H1 (cell line): Measurements from ENCODE around the gene GRAMD1B. TPM values are rescaled to one million over a fixed set of nuclear protein-coding genes. Genes with fewer than 3 reads are reported as not detected.

Experiments used
- CTCF ChIA-PET: fragments of 300-600 bp; sonication (Branson Sonifier 250); formaldehyde crosslinking; loops from one replicate; lab custom pipeline; 2021; ENCODE audit not compliant: partially characterized antibody; lab: Charles Lee
- POLR2A ChIA-PET: fragments of 300-600 bp; sonication (Branson Sonifier 250); formaldehyde crosslinking; loops from one replicate; lab custom pipeline; 2021; ENCODE audit warnings: inconsistent platforms; ENCODE audit not compliant: partially characterized antibody; lab: Charles Lee
- DNase-seq, 2 experiments: peaks; one replicate each; pipeline versions ENCODE4 v3.0.0 to v3.0.0-alpha.2; 2010 to 2022; ENCODE audit warnings: low spot score in 2 of 2, low read depth in 1 of 2, mixed read lengths in 1 of 2
- FAIRE-seq: peaks from 2 replicates; lab custom pipeline; 2011; peaks lifted over from hg19 to GRCh38; lab: Jason Lieb, UNC
- H2AFZ ChIP-seq: 2 replicates; pipeline ENCODE4 v1.8.1; 2012; ENCODE audit warnings: low read length, inconsistent platforms
- H2AK5ac ChIP-seq: 2 replicates; pipeline ENCODE4 v1.6.1; 2013; ENCODE audit warnings: low read depth, low read length
- H2BK120ac ChIP-seq: replicated peaks from 2 replicates; pipeline ENCODE3; 2013; ENCODE audit warnings: low read depth, low read length, inconsistent platforms
- H2BK12ac ChIP-seq: 2 replicates; pipeline ENCODE4 v1.6.1; 2013; ENCODE audit warnings: low read depth, low read length
- H2BK15ac ChIP-seq: 2 replicates; pipeline ENCODE4 v1.6.1; 2013; ENCODE audit warnings: low read length
- H2BK20ac ChIP-seq: 2 replicates; pipeline ENCODE4 v1.6.1; 2013; ENCODE audit warnings: low read length
- H2BK5ac ChIP-seq: 2 replicates; pipeline ENCODE4 v1.6.1; 2013; ENCODE audit warnings: low read depth, low read length
- H3K14ac ChIP-seq: 2 replicates; pipeline ENCODE4 v1.6.1; 2013; ENCODE audit warnings: inconsistent platforms; ENCODE audit not compliant: insufficient read length
- H3K18ac ChIP-seq: 2 replicates; pipeline ENCODE4 v1.6.1; 2013; ENCODE audit warnings: low read length; ENCODE audit errors: extremely low read depth
- H3K23ac ChIP-seq: 2 replicates; pipeline ENCODE4 v1.6.1; 2013; ENCODE audit warnings: inconsistent platforms; ENCODE audit not compliant: insufficient read length
- H3K23me2 ChIP-seq: 2 replicates; pipeline ENCODE4 v1.6.1; 2013; ENCODE audit warnings: low read depth, low read length
- H3K27ac ChIP-seq: 2 replicates; pipeline ENCODE4 v1.6.1; 2011; ENCODE audit warnings: low read depth, low read length, inconsistent platforms
- H3K27me3 ChIP-seq, 4 experiments: replicated peaks in 1 of 4; 1 replicate in 1 of 4; 2 replicates in 3 of 4; pipeline versions ENCODE4 v1.6.1 to v1.8.1; 2011 to 2013; ENCODE audit warnings: low read length in 3 of 4, mild to moderate bottlenecking in 3 of 4, inconsistent platforms in 2 of 4, mixed read lengths in 2 of 4, moderate library complexity in 1 of 4; ENCODE audit not compliant: control insufficient read depth in 3 of 4, insufficient read depth in 3 of 4; ENCODE audit errors: extremely low read depth in 1 of 4
- H3K36me3 ChIP-seq, 4 experiments: 2 replicates each; pipeline versions ENCODE4 v1.6.1 to v1.8.1; 2011 to 2013; ENCODE audit warnings: mild to moderate bottlenecking in 4 of 4, low read length in 3 of 4, moderate library complexity in 2 of 4, control low read depth in 1 of 4, inconsistent platforms in 1 of 4; ENCODE audit not compliant: insufficient read depth in 4 of 4, control insufficient read depth in 2 of 4
- H3K4ac ChIP-seq: replicated peaks from 2 replicates; pipeline ENCODE3; 2013; ENCODE audit warnings: low read length, low read depth, mixed read lengths, inconsistent platforms; ENCODE audit not compliant: insufficient read length
- H3K4me1 ChIP-seq, 4 experiments: replicated peaks in 1 of 4; 1 replicate in 1 of 4; 2 replicates in 3 of 4; pipeline versions ENCODE4 v1.6.1 to v1.8.1; 2011 to 2013; ENCODE audit warnings: low read length in 3 of 4, inconsistent platforms in 2 of 4, mixed read lengths in 1 of 4; ENCODE audit not compliant: insufficient read depth in 4 of 4, control insufficient read depth in 3 of 4
- H3K4me2 ChIP-seq, 2 experiments: 2 replicates each; pipeline versions ENCODE4 v1.6.1 to v1.8.1; 2011 to 2013; ENCODE audit warnings: low read depth in 2 of 2, low read length in 2 of 2, control low read depth in 1 of 2, inconsistent platforms in 1 of 2, mild to moderate bottlenecking in 1 of 2; ENCODE audit not compliant: insufficient read depth in 1 of 2
- H3K4me3 ChIP-seq, 4 experiments: fragments of 200-600, 300-600 bp in 1 of 4; sonication (generic), shearing (Covaris generic), sonication (Bioruptor Twin) in 1 of 4; 2 replicates each; pipeline versions ENCODE4 v1.5.1 to v1.8.1; 2011 to 2016; ENCODE audit warnings: low read length in 4 of 4, low read depth in 3 of 4, control low read depth in 2 of 4, inconsistent platforms in 2 of 4, mild to moderate bottlenecking in 2 of 4, mixed read lengths in 1 of 4, moderate library complexity in 1 of 4; ENCODE audit not compliant: insufficient read depth in 2 of 4; ENCODE audit errors: extremely low read depth in 1 of 4
- H3K56ac ChIP-seq: replicated peaks from 2 replicates; pipeline ENCODE3; 2013; ENCODE audit warnings: low read depth, mild to moderate bottlenecking, mixed read lengths, low read length, inconsistent platforms; ENCODE audit not compliant: insufficient read length
- H3K79me1 ChIP-seq: 2 replicates; pipeline ENCODE4 v1.6.1; 2013; ENCODE audit warnings: low read depth, low read length, control low read depth
- H3K79me2 ChIP-seq, 2 experiments: 2 replicates each; pipeline versions ENCODE4 v1.6.1 to v1.8.1; 2012 to 2013; ENCODE audit warnings: low read length in 2 of 2, mild to moderate bottlenecking in 2 of 2, inconsistent platforms in 1 of 2; ENCODE audit not compliant: insufficient read depth in 2 of 2, control insufficient read depth in 1 of 2
- H3K9ac ChIP-seq, 4 experiments: replicated peaks in 1 of 4; 1 replicate in 1 of 4; 2 replicates in 3 of 4; pipeline versions ENCODE4 v1.6.1 to v1.8.1; 2011 to 2013; ENCODE audit warnings: low read depth in 3 of 4, low read length in 3 of 4, control low read depth in 2 of 4, mild to moderate bottlenecking in 2 of 4, moderate library complexity in 2 of 4, inconsistent platforms in 1 of 4; ENCODE audit errors: extremely low read depth in 1 of 4
- H3K9me3 ChIP-seq, 2 experiments: 2 replicates each; pipeline versions ENCODE4 v1.6.1 to v1.8.1; 2012 to 2013; ENCODE audit warnings: mild to moderate bottlenecking in 2 of 2, moderate library complexity in 2 of 2, control low read depth in 1 of 2, inconsistent platforms in 1 of 2, low read depth in 1 of 2, low read length in 1 of 2, mixed read lengths in 1 of 2; ENCODE audit not compliant: insufficient read depth in 2 of 2
- H4K20me1 ChIP-seq, 2 experiments: replicated peaks in 1 of 2; 2 replicates each; pipeline versions ENCODE3 to v1.8.1; 2011 to 2013; ENCODE audit warnings: inconsistent platforms in 2 of 2, low read length in 2 of 2, mild to moderate bottlenecking in 1 of 2; ENCODE audit not compliant: insufficient read depth in 2 of 2, control insufficient read depth in 1 of 2
- H4K5ac ChIP-seq: 2 replicates; pipeline ENCODE4 v1.6.1; 2013; ENCODE audit warnings: low read length, low read depth, mixed read lengths, inconsistent platforms; ENCODE audit not compliant: insufficient read length
- H4K8ac ChIP-seq: 2 replicates; pipeline ENCODE4 v1.8.0; 2013; ENCODE audit warnings: mild to moderate bottlenecking, moderate library complexity, low read length, inconsistent platforms; ENCODE audit not compliant: insufficient read depth; ENCODE audit errors: extremely low read depth
- H4K91ac ChIP-seq: replicated peaks from 2 replicates; pipeline ENCODE3; 2013; ENCODE audit warnings: low read length, mixed read lengths, inconsistent platforms; ENCODE audit not compliant: insufficient read length
- CTCF ChIP-seq, 3 experiments: IDR thresholded peaks; 1 replicate in 2 of 3; 2 replicates in 1 of 3; pipeline versions ENCODE4 v1.5.1 to v1.6.1; 2011; ENCODE audit warnings: low read length in 3 of 3, mild to moderate bottlenecking in 3 of 3, inconsistent platforms in 2 of 3, low read depth in 1 of 3, moderate library complexity in 1 of 3; ENCODE audit not compliant: insufficient read depth in 1 of 3; ENCODE audit errors: control extremely low read depth in 1 of 3
- MAFK ChIP-seq: IDR thresholded peaks from 2 replicates; pipeline ENCODE4 v1.6.1; 2012; ENCODE audit warnings: low read depth, mild to moderate bottlenecking, improper control_type of control experiment, low read length
- POLR2AphosphoS5 ChIP-seq: IDR thresholded peaks from 2 replicates; pipeline ENCODE4 v1.6.1; 2011; ENCODE audit warnings: low read depth, low read length
- TAF1 ChIP-seq: IDR thresholded peaks from 2 replicates; pipeline ENCODE4 v1.6.1; 2011; ENCODE audit warnings: mild to moderate bottlenecking, low read depth, low read length
- WGBS, 2 experiments: shearing (Covaris generic) in 1 of 2; methylation state at CpG; one replicate each; pipeline versions ENCODE4 v1.1.6 to v1.1.7; 2013 to 2015; ENCODE audit warnings: low lambda C conversion rate in 2 of 2, mixed read lengths in 2 of 2, inconsistent platforms in 1 of 2, low coverage in 1 of 2, missing lambda C conversion rate in 1 of 2; ENCODE audit not compliant: insufficient replicate concordance in 2 of 2, insufficient coverage in 1 of 2, insufficient read length in 1 of 2; ENCODE audit errors: extremely low coverage in 1 of 2, missing lambda C conversion rate in 1 of 2; 5-methylcytosine and 5-hydroxymethylcytosine counted together
- polyA plus RNA-seq, 7 experiments: library from polyadenylated mRNA; depleted of rRNA in 3 of 7; stranded (reverse) in 5 of 7; unstranded in 2 of 7; fragments of >200 nt in 5 of 7; fragments of 200-250 nt in 2 of 7; gene quantifications; 1 replicate in 5 of 7; 2 replicates in 1 of 7; 4 replicates in 1 of 7; pipeline versions ENCODE4 v1.2.1 to v1.2.3, GENCODE V29; 2011 to 2013; ENCODE audit warnings: missing spikeins in 2 of 7, mixed read lengths in 2 of 7
- total RNA-seq: library from RNA; stranded (reverse); fragmentation: NEBNext Ultra II Directional; extraction: Animal tissue kit (Norgen Biotek cat#: 25700); gene quantifications from 2 replicates; pipeline ENCODE4 v1.2.1, GENCODE V29; 2021

Gene GRAMD1B
- total and polyA plus RNA-seq, 2 of the 8 experiments (the other 6 are each of a cell fraction or from before 2014, with no cell fraction given) = 10.1 to 21.2 TPM

- H3K23ac ChIP-seq = no peak overlapping the region
- H2BK5ac ChIP-seq = no peak overlapping the region; the same call in 1 of the 2 replicates
- H3K79me1 ChIP-seq = no peaks in the 10 kb centered on the region; the same call in 1 of the 2 replicates
- no peak overlapping the region for H2AK5ac ChIP-seq
- no peak overlapping the region for H3K14ac ChIP-seq
- H2BK120ac ChIP-seq = no peak overlapping the region
- no peaks in the 10 kb centered on the region for H3K9me3 ChIP-seq
- no peak overlapping the region for H4K8ac ChIP-seq
- H3K4me3 ChIP-seq = no peak overlapping the region
- peaks cover 0 to 17% of the 10 kb centered on the region in 2 experiments; a peak in 2 of 4 replicates for H3K79me2 ChIP-seq
- FAIRE-seq (no peak), DNase-seq (no peak)
- 0 out of 4 replicates have a peak overlapping the region, but pooled peaks of 1 of the 2 experiments have one; percentile 10 for H3K4me2 ChIP-seq
- TF ChIP-seq POLR2AphosphoS5 = no peak
- TF ChIP-seq MAFK = no peak
- TF ChIP-seq CTCF (IDR thresholded peaks at IDR 0.05; ENCODE audit: control extremely low read depth in 1 of 3, insufficient read depth in 1 of 3, low read depth in 1 of 3, low read length in 3 of 3) = no peak
- TF ChIP-seq TAF1 = no peak
- H3K36me3 ChIP-seq = peaks cover 0 to 3% (median 0%) of the 10 kb centered on the region in 4 experiments; a peak in 1 of 8 replicates
- no peak overlapping the region for H2BK15ac ChIP-seq
- H4K20me1 ChIP-seq = no peaks in the 10 kb centered on the region
- H4K91ac ChIP-seq = no peak overlapping the region
- no peak overlapping the region for H4K5ac ChIP-seq
- no peak overlapping the region for H3K9ac ChIP-seq
- no peaks in the 10 kb centered on the region for H3K27me3 ChIP-seq
- ChIA-PET CTCF (interaction anchor here (0.6 to 8.9 kb wide), 8 partner anchors 15 to 1044 kb away, joined by 3 to 81 read pairs (median 4); no protein-coding TSS in a partner anchor), POLR2A (no interaction called here)
- H2BK12ac ChIP-seq = no peak overlapping the region
- H3K56ac ChIP-seq = no peak overlapping the region
- 79% methylated on average over 9 of the region's 9 CpGs; no CpG with 5 or more reads in 1 of the 2 experiments for WGBS, 2 experiments
- no peak overlapping the region for H2AFZ ChIP-seq
- no peaks in the 10 kb centered on the region for H3K23me2 ChIP-seq
- H2BK20ac ChIP-seq = no peak overlapping the region
- peaks cover 2 to 10% (median 9%) of the 10 kb centered on the region in 4 experiments for H3K4me1 ChIP-seq
- H3K4ac ChIP-seq = peak overlapping the region; percentile 8
- H3K27ac ChIP-seq = no peak overlapping the region
- H3K18ac ChIP-seq = no peak overlapping the region
Measured at GRCh38 chr11:123437236-123437979, 7.3 kb downstream of the GRAMD1B start.
